GM19351 (cell line): Measurements from ENCODE around the gene TTC33.
"Not testable (repeated sequence)": the region's sequence is repeated elsewhere in the genome, so short reads cannot be mapped to it uniquely, and the experiment has no call there.

Experiments used
- ATAC-seq: cut with Tn5 transposase; IDR thresholded peaks from one replicate; pipeline ENCODE4 v1.9.1; 2021; ENCODE audit warnings: mild to moderate bottlenecking, moderate library complexity; ENCODE audit not compliant: unreplicated experiment

TTC33 gene

DNA sequence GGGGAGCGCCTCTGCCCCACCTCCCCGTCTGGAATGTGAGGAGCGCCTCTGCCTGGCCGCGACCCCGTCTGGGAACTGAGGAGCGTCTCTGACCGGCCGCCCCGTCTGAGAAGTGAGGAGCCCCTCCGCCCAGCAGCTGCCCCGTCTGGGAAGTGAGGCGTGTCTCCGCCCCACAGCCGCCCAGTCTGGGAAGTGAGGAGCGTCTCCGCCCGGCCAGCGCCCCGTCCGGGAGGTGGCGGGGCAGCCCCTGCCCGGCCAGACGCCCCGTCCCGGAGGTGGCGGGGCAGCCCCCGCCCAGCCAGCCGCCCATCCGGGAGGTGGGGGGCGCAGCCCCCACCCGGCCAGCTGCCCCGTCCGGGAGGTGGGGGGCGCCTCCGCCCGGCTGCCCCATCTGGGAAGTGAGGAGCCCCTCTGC, 33.3 kb downstream of the TTC33 start:
- ATAC-seq: not testable (repeated sequence)

GRCh38 chr5:40720069-40720468, 35.7 kb downstream of the TTC33 start:
- no peak for ATAC-seq

- no peak for ATAC-seq
These were observed 38.5 kb downstream of the TTC33 start for GRCh38 chr5:40717281-40717680.

- no peak for ATAC-seq
These were observed 39.2 kb downstream of the TTC33 start for GRCh38 chr5:40716590-40716989.

GRCh38 chr5:40716000-40716399, 39.8 kb downstream of the TTC33 start:
- ATAC-seq: no peak

- no peak for ATAC-seq
These were observed 41.8 kb downstream of the TTC33 start for GRCh38 chr5:40714001-40714400.

- not testable (repeated sequence) for ATAC-seq
These were observed 45.2 kb downstream of the TTC33 start for GRCh38 chr5:40710575-40710974.

DNA sequence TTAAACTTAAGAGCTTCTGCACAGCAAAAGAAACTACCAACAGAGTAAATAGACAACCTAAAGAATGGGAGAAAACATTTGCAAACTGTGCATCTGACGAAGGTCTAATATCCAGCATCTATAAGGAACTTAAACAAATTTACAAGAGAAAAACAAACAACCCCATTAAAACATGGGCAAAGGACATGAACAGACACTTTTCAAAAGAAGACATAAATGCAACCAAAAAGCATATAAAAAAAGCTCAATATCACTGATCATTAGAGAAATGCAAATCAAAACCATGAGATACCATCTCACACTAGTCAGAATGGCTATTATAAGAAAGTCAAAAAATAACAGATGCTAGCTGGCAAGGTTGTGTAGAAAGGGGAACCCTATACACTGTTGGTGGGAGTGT, 50.3 kb downstream of the TTC33 start:
- not testable (repeated sequence) for ATAC-seq

- ATAC-seq: not testable (repeated sequence)
These were observed 53.7 kb downstream of the TTC33 start for GRCh38 chr5:40702027-40702426.

- ATAC-seq: no peak
These were observed 55.5 kb downstream of the TTC33 start for GRCh38 chr5:40700116-40700782.

GRCh38 chr5:40694433-40694832, 61.3 kb downstream of the TTC33 start:
- ATAC-seq: no peak

GRCh38 chr5:40691894-40692293, 63.9 kb downstream of the TTC33 start:
- no peak for ATAC-seq

DNA sequence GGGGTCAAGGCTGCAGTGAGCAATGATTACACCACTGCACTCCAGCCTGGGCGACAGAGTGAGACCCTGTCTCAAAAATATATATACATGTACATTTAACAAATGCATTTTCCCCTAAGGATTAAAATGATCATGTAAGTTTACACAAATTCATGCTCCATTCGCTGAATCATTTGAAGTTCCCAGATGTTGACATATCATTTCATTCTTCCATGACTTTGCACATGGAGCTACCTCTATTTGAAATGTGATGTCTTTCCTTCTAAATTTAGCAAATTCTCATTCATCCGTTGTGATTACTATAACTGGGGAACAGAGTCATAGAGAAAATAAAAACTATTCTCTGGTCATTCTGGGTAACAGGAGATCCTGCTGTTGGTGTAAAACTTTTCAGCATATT, 65.5 kb downstream of the TTC33 start:
- no peak for ATAC-seq

- ATAC-seq: peak; percentile 70
These were observed 66.3 kb downstream of the TTC33 start for GRCh38 chr5:40689438-40689837.

GRCh38 chr5:40688996-40689395, 66.8 kb downstream of the TTC33 start:
- ATAC-seq: no peak

DNA sequence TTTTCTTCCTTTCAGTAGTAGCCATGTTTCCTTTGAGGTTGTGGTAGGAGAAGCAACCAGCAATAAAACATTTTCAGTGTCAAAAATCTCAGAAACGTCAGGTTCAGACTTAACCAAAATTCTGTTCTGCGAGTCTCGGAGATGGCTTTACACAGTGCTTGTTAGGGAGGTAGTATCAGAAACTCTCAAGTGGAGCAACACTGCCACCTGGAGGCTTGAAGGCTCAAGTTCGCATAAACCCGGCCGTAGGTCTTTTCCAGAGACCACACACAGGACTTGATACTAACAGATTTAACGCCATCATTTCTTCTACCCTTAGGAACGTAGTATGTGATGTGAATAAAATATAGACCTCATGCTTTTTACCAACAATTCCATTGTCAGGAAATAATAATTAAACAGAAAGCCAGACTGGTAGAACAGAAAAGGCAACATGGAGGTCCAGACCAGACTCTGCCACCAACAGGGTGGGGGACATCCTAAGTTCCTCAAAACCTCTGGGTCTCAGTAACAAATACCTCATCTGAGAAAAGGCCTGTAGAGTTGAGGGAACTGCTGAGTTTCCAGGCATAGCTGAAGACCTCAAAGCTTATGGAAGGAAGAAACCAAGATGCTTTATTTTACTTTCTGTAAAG, 67.5 kb downstream of the TTC33 start:
- peak; percentile 81 for ATAC-seq

DNA sequence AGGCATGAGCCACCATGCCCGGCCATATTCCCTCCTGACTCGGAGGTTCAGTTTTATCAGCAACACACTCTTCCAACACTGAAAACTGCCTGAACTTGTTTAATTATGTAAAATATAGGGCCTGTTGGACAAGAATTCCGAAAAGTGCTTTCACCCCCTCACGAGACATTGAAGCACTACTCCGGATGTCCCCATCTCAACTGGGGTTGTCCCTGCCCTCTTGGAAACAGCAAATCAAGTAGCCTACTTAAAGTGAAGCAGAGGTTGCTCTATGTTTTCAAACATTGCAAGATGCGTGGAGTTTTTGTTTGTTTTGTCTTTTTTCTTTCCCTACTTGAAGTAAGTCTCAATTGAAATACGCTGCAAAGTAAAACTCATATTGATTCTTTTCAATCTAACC, 68.4 kb downstream of the TTC33 start:
- no peak for ATAC-seq

DNA sequence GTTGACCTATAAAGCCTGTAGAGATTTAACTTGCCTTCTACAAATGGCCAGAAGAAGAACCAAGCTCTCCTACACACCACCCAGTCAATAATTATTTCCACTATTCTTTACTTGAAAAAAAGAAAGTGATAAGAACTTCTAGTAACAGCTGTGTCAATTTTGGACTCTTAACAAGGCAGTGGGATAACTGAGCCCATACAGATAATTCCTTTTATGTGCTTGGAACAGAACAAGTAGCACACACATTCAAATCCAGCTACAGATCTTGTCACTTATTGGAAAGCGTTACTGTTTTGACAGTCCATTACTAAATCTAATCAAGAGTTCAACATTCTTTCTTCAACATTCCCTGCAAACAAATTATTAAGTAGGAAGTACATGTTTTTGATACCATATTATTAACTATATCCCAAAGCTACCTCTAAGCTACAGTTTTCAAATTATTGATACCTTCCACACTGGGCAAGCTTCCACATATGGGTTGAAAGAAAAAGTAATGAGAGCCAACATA, 69.7 kb downstream of the TTC33 start:
- ATAC-seq: no peak

DNA sequence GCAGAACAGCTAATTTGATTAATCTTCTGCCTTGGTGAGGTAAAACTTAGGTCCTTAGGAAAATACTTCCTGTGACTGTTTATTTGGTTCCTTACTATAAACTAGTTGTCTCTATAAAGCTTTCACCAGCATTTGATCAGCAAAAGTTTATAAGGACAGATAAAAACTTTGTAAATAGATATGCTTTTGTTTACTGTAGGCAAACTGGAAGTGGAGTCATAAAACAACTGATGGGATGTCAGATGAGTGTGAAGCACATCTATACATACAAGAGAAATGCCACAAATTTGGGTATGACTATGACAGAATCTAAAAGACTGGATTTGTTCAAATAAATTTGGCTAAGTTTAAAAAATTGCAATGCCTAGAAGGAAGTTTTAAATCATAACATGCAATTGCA, 70.6 kb downstream of the TTC33 start:
- ATAC-seq: no peak

- no peak for ATAC-seq
These were observed 72.5 kb downstream of the TTC33 start for GRCh38 chr5:40683305-40683704.

- no peak for ATAC-seq
These were observed 73.4 kb downstream of the TTC33 start for GRCh38 chr5:40682154-40683017.
